DND-41 (cell line): ENCODE data around the gene SLC24A4.
"Not testable (repeated sequence)": the region's sequence is repeated elsewhere in the genome, so short reads cannot be mapped to it uniquely, and the experiment has no call there.

ENCODE experiments used
- CTCF ChIP-seq: IDR thresholded peaks from 2 replicates; pipeline ENCODE4 v1.5.1; 2012; ENCODE audit warnings: borderline replicate concordance, low read length, moderate library complexity, mild to moderate bottlenecking; ENCODE audit not compliant: poor library complexity, severe bottlenecking; ENCODE audit errors: extremely low read depth
- EZH2 ChIP-seq: IDR thresholded peaks from 3 replicates; pipeline ENCODE4 v1.6.1; 2012; ENCODE audit warnings: borderline replicate concordance, low read depth, mild to moderate bottlenecking, moderate library complexity, low read length, inconsistent platforms; ENCODE audit not compliant: severe bottlenecking

- TF ChIP-seq CTCF, EZH2: not testable (repeated sequence)
These were observed 79.5 kb downstream of the SLC24A4 start for GRCh38 chr14:92402500-92402899.
